HepG2 (cell line): Measurements from ENCODE around the gene PDLIM5. TPM values are rescaled to one million over a fixed set of nuclear protein-coding genes. Genes with fewer than 3 reads are reported as not detected.

ENCODE experiments used
- ATAC-seq: fragments of 200-7000 bp; cut with Tn5 transposase; 3 replicates; pipeline ENCODE4 v1.9.1; 2020; ENCODE audit warnings: mild to moderate bottlenecking, moderate library complexity
- BruUV-seq: library from RNA; stranded (reverse); fragments of 400-500 nt; replicated peaks from 2 replicates; lab custom pipeline; 2021; lab: Mats Ljungman, UMichigan
- CTCF ChIA-PET: fragments of 300-600 bp; formaldehyde crosslinking; extraction: SDS; loops from one replicate; lab custom pipeline; 2021; ENCODE audit warnings: low total read pairs, inconsistent platforms, low intra/inter-chr PET ratio; lab: Yijun Ruan, JAX
- POLR2A ChIA-PET: fragments of 350-600 bp; sonication (Branson Sonifier 250); formaldehyde crosslinking; loops from one replicate; lab custom pipeline; 2020; ENCODE audit warnings: antibody characterized with exemption, inconsistent platforms; lab: Yijun Ruan, JAX
- DNase-seq: peaks from one replicate; pipeline ENCODE4 v3.0.0-alpha.2; 2015; ENCODE audit warnings: low spot score
- FAIRE-seq: peaks from 3 replicates; lab custom pipeline; 2011; peaks lifted over from hg19 to GRCh38; lab: Jason Lieb, UNC
- H2AFZ ChIP-seq: one replicate; pipeline ENCODE4 v1.6.1; 2011; ENCODE audit warnings: low read length, inconsistent platforms
- H3K27ac ChIP-seq: fragments of 300-600 bp; 3 replicates; pipeline ENCODE4 v1.8.0; 2011; ENCODE audit warnings: mixed run types, mild to moderate bottlenecking, mixed read lengths, low read length, inconsistent platforms; ENCODE audit not compliant: insufficient read depth; ENCODE audit errors: extremely low read length
- H3K27me3 ChIP-seq, 2 experiments: fragments of 200-600 bp in 1 of 2; 2 replicates in 1 of 2; 3 replicates in 1 of 2; pipeline versions ENCODE4 v1.6.0 to v1.8.0; 2011; ENCODE audit warnings: low read length in 2 of 2, mild to moderate bottlenecking in 2 of 2, moderate library complexity in 2 of 2, inconsistent platforms in 1 of 2; ENCODE audit not compliant: insufficient read depth in 2 of 2, control insufficient read depth in 1 of 2
- H3K36me3 ChIP-seq, 2 experiments: fragments of 200-600 bp in 1 of 2; replicated peaks in 1 of 2; 2 replicates in 1 of 2; 3 replicates in 1 of 2; pipeline versions ENCODE4 v1.5.1 to v1.8.0; 2011; ENCODE audit warnings: low read length in 2 of 2, inconsistent platforms in 1 of 2; ENCODE audit not compliant: insufficient read depth in 2 of 2, control insufficient read depth in 1 of 2
- H3K4me1 ChIP-seq: 2 replicates; pipeline ENCODE4 v1.5.1; 2012; ENCODE audit warnings: low read length, inconsistent platforms; ENCODE audit not compliant: insufficient read depth
- H3K4me2 ChIP-seq: 2 replicates; pipeline ENCODE4 v1.6.0; 2011; ENCODE audit warnings: low read depth, low read length, inconsistent platforms
- H3K4me3 ChIP-seq, 3 experiments: fragments of 200-600 bp in 1 of 3; sonication (generic), shearing (Covaris generic) in 1 of 3; replicated peaks in 1 of 3; 2 replicates each; pipeline ENCODE4 v1.5.1; 2011 to 2016; ENCODE audit warnings: low read length in 3 of 3, inconsistent platforms in 2 of 3, low read depth in 2 of 3, mild to moderate bottlenecking in 2 of 3, control low read depth in 1 of 3, mixed read lengths in 1 of 3; ENCODE audit not compliant: insufficient read depth in 1 of 3
- H3K79me2 ChIP-seq: one replicate; pipeline ENCODE4 v1.6.1; 2011; ENCODE audit warnings: low read length, inconsistent platforms; ENCODE audit not compliant: insufficient read depth
- H3K9ac ChIP-seq: 2 replicates; pipeline ENCODE4 v1.6.0; 2011; ENCODE audit warnings: mild to moderate bottlenecking, low read depth, low read length, inconsistent platforms; ENCODE audit not compliant: insufficient read depth
- H3K9me3 ChIP-seq: 2 replicates; pipeline ENCODE4 v1.5.1; 2012; ENCODE audit warnings: mild to moderate bottlenecking, low read length
- H4K20me1 ChIP-seq: 2 replicates; pipeline ENCODE4 v1.6.0; 2011; ENCODE audit warnings: inconsistent platforms, mild to moderate bottlenecking, low read length, moderate library complexity; ENCODE audit not compliant: insufficient read depth
- BRCA1 ChIP-seq: sonication (generic); formaldehyde crosslinking; IDR thresholded peaks from 2 replicates; pipeline ENCODE4 v1.4.0; 2020; ENCODE audit warnings: missing genetic modification reagents
- CTCF ChIP-seq: sonication (generic); formaldehyde crosslinking; IDR thresholded peaks from 2 replicates; pipeline ENCODE4 v1.5.0; 2020; ENCODE audit warnings: mild to moderate bottlenecking, missing genetic modification reagents, moderate library complexity
- EED ChIP-seq: sonication (generic); formaldehyde crosslinking; IDR thresholded peaks from 2 replicates; pipeline ENCODE4 v1.5.0; 2020; ENCODE audit warnings: mild to moderate bottlenecking, missing genetic modification reagents
- ELF3 ChIP-seq: IDR thresholded peaks from 2 replicates; pipeline ENCODE4 v1.6.1; 2016; ENCODE audit warnings: missing genetic modification reagents, missing compliant biosample characterization
- IKZF5 ChIP-seq: IDR thresholded peaks from 2 replicates; pipeline ENCODE4 v1.6.1; 2018; ENCODE audit warnings: missing genetic modification reagents, mild to moderate bottlenecking, missing compliant biosample characterization
- SRF ChIP-seq: IDR thresholded peaks from 2 replicates; pipeline ENCODE4 v1.6.1; 2011; ENCODE audit warnings: mild to moderate bottlenecking, low read depth, low read length, moderate library complexity
- ZBTB7B ChIP-seq: sonication (generic); formaldehyde crosslinking; IDR thresholded peaks from 2 replicates; pipeline ENCODE4 v1.4.0; 2020; ENCODE audit warnings: missing genetic modification reagents
- ZNF724P ChIP-seq: sonication (generic); formaldehyde crosslinking; IDR thresholded peaks from 2 replicates; pipeline ENCODE4 v1.8.0; 2022; ENCODE audit warnings: missing genetic modification reagents, borderline replicate concordance
- ZNF776 ChIP-seq: sonication (generic); formaldehyde crosslinking; IDR thresholded peaks from 2 replicates; pipeline ENCODE4 v1.4.0; 2020; ENCODE audit warnings: mild to moderate bottlenecking, missing genetic modification reagents
- WGBS: methylation state at CpG from one replicate; pipeline ENCODE4 v1.1.6; 2017; ENCODE audit warnings: low lambda C conversion rate; 5-methylcytosine and 5-hydroxymethylcytosine counted together
- in situ Hi-C: cut with HindIII; loops from 2 replicates; pipeline ENCODE4 v1.10.0; 2017; ENCODE audit warnings: low pct_unique_long_range_greater_than_20kb; ENCODE audit not compliant: extremely low pct_ligation_motif_present
- intact Hi-C: fragments of 100-400 bp; cut with micrococcal nuclease; formaldehyde crosslinking; loops from one replicate; pipeline ENCODE4 v1.10.0; 2022; ENCODE audit not compliant: unreplicated experiment
- polyA plus RNA-seq, 8 experiments: library from polyadenylated mRNA; depleted of rRNA in 3 of 8; stranded (reverse) in 7 of 8; unstranded in 1 of 8; fragments of >200 nt; fragmentation: Illumina TruSeq in 4 of 8; extraction: Trizol in 4 of 8; gene quantifications; 2 replicates each; pipeline versions ENCODE4 v1.2.1 to v1.2.3, GENCODE V29; 2011 to 2016; ENCODE audit warnings: low read depth in 4 of 8, missing spikeins in 1 of 8, mixed read lengths in 1 of 8; ENCODE audit not compliant: insufficient read depth in 1 of 8
- total RNA-seq, 5 experiments: library from RNA; depleted of rRNA; stranded (reverse); fragments of >200 nt; fragmentation: Illumina TruSeq; extraction: Trizol; gene quantifications; 2 replicates each; pipeline ENCODE4 v1.2.3, GENCODE V29; 2016; ENCODE audit warnings: low read depth in 1 of 5

Gene PDLIM5
- total and polyA plus RNA-seq, 2 of the 13 experiments (the other 11 are each of a cell fraction or from before 2014, with no cell fraction given) = 52.8 to 119 TPM

- 74% methylated on average over 5 of the region's 5 CpGs for WGBS
- ATAC-seq (no peak), DNase-seq (no peak), FAIRE-seq (no peak)
- Histone ChIP-seq H4K20me1 (no peaks in the 10 kb centered on the region), H3K4me1 (peaks cover 59% of the 10 kb centered on the region), H3K36me3 (no peaks in the 10 kb centered on the region), H3K79me2 (peaks cover 6% of the 10 kb centered on the region), H3K9ac (no peak overlapping the region), H2AFZ (no peak overlapping the region), H3K4me3 (no peak overlapping the region), H3K27ac (no peak overlapping the region), H3K27me3 (no peaks in the 10 kb centered on the region), H3K9me3 (no peaks in the 10 kb centered on the region), H3K4me2 (no peak overlapping the region)
- BruUV-seq = no TSS peak
- TF ChIP-seq BRCA1 (CRISPR knock-in tag) = no peak
- TF ChIP-seq ZNF724P (CRISPR knock-in tag) = no peak
- no peak for TF ChIP-seq ZNF776 (CRISPR knock-in tag)
- TF ChIP-seq EED (CRISPR knock-in tag) = no peak
- no peak for TF ChIP-seq ELF3 (CRISPR knock-in tag)
- TF ChIP-seq ZBTB7B (CRISPR knock-in tag) = no peak
- no peak for TF ChIP-seq CTCF (CRISPR knock-in tag)
- no peak for TF ChIP-seq SRF
- no peak for TF ChIP-seq IKZF5 (CRISPR knock-in tag)
- intact Hi-C loops (loop anchor here (10.0 kb wide), 1 partner anchor 143 kb away; no protein-coding TSS in a partner anchor), in situ Hi-C loops (no loop called here)
- ChIA-PET POLR2A (no interaction called here), CTCF (no interaction called here)
Measured at GRCh38 chr4:94567811-94568210, 116.1 kb downstream of the PDLIM5 start.
